Lower leg skin (tissue), 3 donors: Measurements from ENCODE around the gene EIF3C.
"Not testable (repeated sequence)": the region's sequence is repeated elsewhere in the genome, so short reads cannot be mapped to it uniquely, and the experiment has no call there.

ENCODE experiments used
- CTCF ChIP-seq, 3 donors: fragments of 450-650 bp; IDR thresholded peaks; one replicate each; pipeline ENCODE4 v1.5.1; 2016; ENCODE audit warnings: antibody characterized with exemption in 3 of 3, mild to moderate bottlenecking in 3 of 3, moderate library complexity in 2 of 3
- POLR2A ChIP-seq, 2 donors: fragments of 450-650 bp; IDR thresholded peaks; one replicate each; pipeline ENCODE4 v1.6.1; 2016 to 2017; ENCODE audit warnings: antibody characterized with exemption in 2 of 2, mild to moderate bottlenecking in 1 of 2, moderate library complexity in 1 of 2

- not testable (repeated sequence) for TF ChIP-seq CTCF, POLR2A (IDR thresholded peaks at IDR 0.05)
Measured at GRCh38 chr16:28691722-28692121, 19.5 kb upstream of the EIF3C start.
